ENCODE results near the gene FIG4.
"Not testable (repeated sequence)": the region's sequence is repeated elsewhere in the genome, so short reads cannot be mapped to it uniquely, and the experiment has no call there.

The FIG4 gene

DNA sequence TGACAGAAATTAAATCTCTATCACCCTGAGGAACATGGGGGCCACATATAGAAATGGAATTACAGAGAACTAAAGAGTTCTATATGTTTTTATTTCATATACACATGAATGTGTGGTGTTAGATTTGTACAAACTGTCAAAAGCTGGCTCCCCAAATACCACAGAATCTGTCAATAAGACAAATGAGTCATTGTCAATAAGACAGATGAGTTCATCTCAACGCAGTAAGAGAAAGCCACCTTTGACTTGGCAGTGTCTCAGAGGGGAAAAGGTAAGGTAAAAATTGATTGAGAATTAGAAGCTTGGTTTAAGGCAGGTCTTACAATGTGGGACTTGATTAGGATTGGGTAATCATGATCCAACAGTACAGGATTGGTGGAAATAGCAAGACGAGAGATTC lies 162.9 kb downstream of the FIG4 start:
- no peak for DNase-seq (ENCODE audit: low spot score)

GRCh38 chr6:109854541-109855308 lies 163.6 kb downstream of the FIG4 start:
- peak; percentile 53 for DNase-seq (ENCODE audit: low spot score)

DNA sequence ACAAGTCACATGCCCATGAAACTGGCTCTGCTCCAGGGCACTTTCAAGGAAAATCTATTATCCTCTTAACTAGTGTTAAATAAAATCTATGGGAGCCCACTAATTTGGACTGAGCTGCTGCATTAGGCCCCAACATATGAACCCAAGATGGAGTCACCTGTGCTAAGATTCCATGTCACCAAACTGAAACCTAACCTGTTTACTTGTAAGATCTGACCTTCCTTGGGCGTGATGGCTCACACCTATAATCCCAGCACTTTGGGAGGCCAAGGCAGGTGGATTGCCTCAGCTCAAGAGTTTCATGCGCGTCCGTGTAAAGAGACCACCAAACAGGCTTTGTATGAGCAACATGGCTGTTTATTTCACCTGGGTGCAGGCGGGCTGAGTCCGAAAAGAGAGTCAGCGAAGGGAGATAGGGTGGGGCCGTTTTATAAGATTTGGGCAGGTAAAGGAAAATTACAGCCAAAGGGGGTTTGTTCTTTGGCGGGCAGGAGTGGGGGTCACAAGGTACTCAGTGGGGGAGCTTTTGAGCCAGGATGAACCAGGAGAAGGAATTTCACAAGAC lies 164.5 kb downstream of the FIG4 start:
- DNase-seq (ENCODE audit: low spot score): not testable (repeated sequence)

DNA sequence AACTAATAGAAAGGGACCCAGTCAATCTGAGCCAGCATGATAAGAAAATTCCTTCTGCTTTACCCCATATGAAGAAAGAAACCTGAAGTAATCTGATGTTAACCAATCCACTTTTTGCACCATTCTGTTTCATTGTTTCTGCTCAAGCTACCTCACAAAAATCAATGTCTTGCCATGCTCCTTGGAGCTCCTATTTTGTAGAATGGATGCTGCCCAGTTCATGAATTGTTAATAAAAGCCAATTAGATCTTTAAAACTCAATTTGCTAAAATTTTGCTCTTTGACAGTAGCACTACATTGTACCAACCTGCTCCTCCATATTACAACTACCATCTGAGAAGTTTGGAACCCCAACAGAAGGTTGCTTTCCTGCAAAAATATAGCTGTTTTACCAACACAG lies 170.8 kb downstream of the FIG4 start:
- DNase-seq (ENCODE audit: low spot score): no peak

DNA sequence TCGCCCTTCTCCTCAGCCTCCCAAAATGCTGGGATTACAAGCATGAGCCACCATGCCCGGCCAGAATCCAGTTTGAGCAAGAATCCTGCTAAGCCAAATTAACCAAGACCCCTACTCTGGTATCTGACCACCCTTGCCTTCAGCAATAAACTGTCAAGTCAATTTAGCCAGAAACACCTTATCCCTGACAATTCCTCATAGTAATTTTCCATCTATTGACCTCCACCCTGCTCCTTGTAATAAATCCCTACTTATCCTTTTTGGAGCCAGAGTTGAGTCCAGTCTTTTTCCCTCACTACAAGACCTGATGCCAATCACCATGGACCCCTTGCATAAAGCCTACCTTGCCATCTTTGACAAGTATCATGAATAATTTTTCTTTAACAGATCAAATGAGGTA lies 173.0 kb downstream of the FIG4 start:
- DNase-seq (ENCODE audit: low spot score): no peak

GRCh38 chr6:109865968-109866367 lies 174.9 kb downstream of the FIG4 start:
- no peak for DNase-seq (ENCODE audit: low spot score)

GRCh38 chr6:109867009-109867969 lies 176.2 kb downstream of the FIG4 start:
- DNase-seq (ENCODE audit: low spot score): no peak

DNA sequence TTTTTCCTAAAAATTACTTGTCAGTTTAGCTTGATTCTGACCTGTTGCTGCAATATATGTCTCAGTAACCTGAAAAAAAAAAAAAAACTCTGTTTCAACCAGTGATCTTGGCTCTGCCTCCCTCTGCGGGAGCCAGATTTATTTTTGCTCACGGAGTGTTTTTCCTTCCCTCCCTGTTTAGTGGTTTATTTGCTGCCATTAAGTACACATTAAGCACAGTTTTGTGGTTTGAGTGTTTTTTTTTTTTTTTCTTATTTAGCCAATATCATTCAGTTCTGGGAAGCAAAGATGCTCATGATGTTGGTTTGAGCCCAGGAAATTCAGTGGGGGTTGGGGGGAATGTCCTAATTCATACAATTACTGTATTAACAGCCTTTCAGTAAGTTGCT lies 176.9 kb downstream of the FIG4 start:
- no peak for DNase-seq (ENCODE audit: low spot score)

GRCh38 chr6:109869398-109870088 lies 178.4 kb downstream of the FIG4 start:
- not testable (repeated sequence) for DNase-seq (ENCODE audit: low spot score)

GRCh38 chr6:109870089-109870410 lies 179.0 kb downstream of the FIG4 start:
- DNase-seq (ENCODE audit: low spot score): no peak

- no peak for DNase-seq (ENCODE audit: low spot score)
Observed at GRCh38 chr6:109872549-109872948, 181.5 kb downstream of the FIG4 start.

GRCh38 chr6:109872968-109873545 lies 182.0 kb downstream of the FIG4 start:
- DNase-seq (ENCODE audit: low spot score): no peak

- no peak for DNase-seq (ENCODE audit: low spot score)
Observed at GRCh38 chr6:109874086-109874485, 183.0 kb downstream of the FIG4 start.

GRCh38 chr6:109874621-109875020 lies 183.5 kb downstream of the FIG4 start:
- DNase-seq (ENCODE audit: low spot score): no peak
